CD14-positive monocyte (primary cell): ENCODE measurements around the gene VPS8. TPM values are rescaled to one million over a fixed set of nuclear protein-coding genes. Genes with fewer than 3 reads are reported as not detected.

ENCODE experiments used
- DNase-seq, 3 donors: peaks; one replicate each; pipeline ENCODE4 v3.0.0-alpha.2; 2011 to 2022
- H2AFZ ChIP-seq: 2 replicates; pipeline ENCODE4 v1.6.0; 2012; ENCODE audit warnings: mild to moderate bottlenecking, low read depth, low read length, inconsistent platforms; ENCODE audit not compliant: insufficient read depth, poor library complexity, severe bottlenecking
- H3K27ac ChIP-seq, 2 donors: 1 replicate in 1 of 2; 2 replicates in 1 of 2; pipeline ENCODE4 v1.5.1; 2012 to 2013; ENCODE audit warnings: low read length in 2 of 2, control low read depth in 1 of 2, inconsistent platforms in 1 of 2, low read depth in 1 of 2, mild to moderate bottlenecking in 1 of 2
- H3K27me3 ChIP-seq, 2 donors: one replicate each; pipeline versions ENCODE4 v1.6.0 to v1.6.1; 2011 to 2013; ENCODE audit warnings: low read length in 2 of 2; ENCODE audit not compliant: control insufficient read depth in 2 of 2, insufficient read depth in 2 of 2
- H3K36me3 ChIP-seq, 2 donors: replicated peaks in 1 of 2; 1 replicate in 1 of 2; 2 replicates in 1 of 2; pipeline versions ENCODE4 v1.5.1 to v1.6.1; 2012 to 2013; ENCODE audit warnings: low read length in 2 of 2, control low read depth in 1 of 2, inconsistent platforms in 1 of 2, mild to moderate bottlenecking in 1 of 2; ENCODE audit not compliant: insufficient read depth in 2 of 2, control insufficient read depth in 1 of 2
- H3K4me1 ChIP-seq, 2 donors: 1 replicate in 1 of 2; 2 replicates in 1 of 2; pipeline versions ENCODE4 v1.5.1 to v1.6.1; 2012 to 2013; ENCODE audit warnings: low read length in 2 of 2, control low read depth in 1 of 2, inconsistent platforms in 1 of 2, mild to moderate bottlenecking in 1 of 2, moderate library complexity in 1 of 2; ENCODE audit not compliant: insufficient read depth in 2 of 2, control insufficient read depth in 1 of 2
- H3K4me2 ChIP-seq: replicated peaks from 2 replicates; pipeline ENCODE3; 2012; ENCODE audit warnings: low read length, moderate library complexity, mild to moderate bottlenecking; ENCODE audit not compliant: poor library complexity, severe bottlenecking; ENCODE audit errors: extremely low read depth
- H3K4me3 ChIP-seq, 3 experiments: fragments of 200-600 bp in 1 of 3; sonication (generic) in 1 of 3; replicated peaks in 1 of 3; 1 replicate in 2 of 3; 2 replicates in 1 of 3; pipeline ENCODE4 v1.5.1; 2011 to 2013; ENCODE audit warnings: low read length in 3 of 3, mild to moderate bottlenecking in 3 of 3, control low read depth in 2 of 3, low read depth in 2 of 3, inconsistent platforms in 1 of 3, moderate library complexity in 1 of 3
- H3K79me2 ChIP-seq: 2 replicates; pipeline ENCODE4 v1.6.0; 2012; ENCODE audit warnings: mild to moderate bottlenecking, control low read depth, inconsistent platforms, low read length, moderate library complexity; ENCODE audit not compliant: insufficient read depth
- H3K9ac ChIP-seq: 2 replicates; pipeline ENCODE4 v1.6.0; 2017; ENCODE audit warnings: low read length, mild to moderate bottlenecking; ENCODE audit not compliant: insufficient read depth, poor library complexity, severe bottlenecking
- H3K9me3 ChIP-seq, 2 donors: replicated peaks in 1 of 2; 1 replicate in 1 of 2; 2 replicates in 1 of 2; pipeline versions ENCODE4 v1.5.1 to v1.6.1; 2012 to 2013; ENCODE audit warnings: low read length in 2 of 2, control low read depth in 1 of 2; ENCODE audit not compliant: control insufficient read depth in 1 of 2, insufficient read depth in 1 of 2
- H4K20me1 ChIP-seq: 2 replicates; pipeline ENCODE4 v1.6.0; 2012; ENCODE audit warnings: mild to moderate bottlenecking, low read length, control low read depth, moderate library complexity; ENCODE audit not compliant: insufficient read depth
- H3K27ac Mint-ChIP-seq, 7 donors: one replicate each; pipeline ENCODE4 v1.8.0; 2020; ENCODE audit warnings: mild to moderate bottlenecking in 7 of 7, mixed read lengths in 7 of 7, moderate library complexity in 6 of 7, inconsistent platforms in 2 of 7
- H3K27me3 Mint-ChIP-seq, 3 donors: one replicate each; pipeline ENCODE4 v1.8.0; 2021 to 2022; ENCODE audit warnings: low read depth in 3 of 3, mild to moderate bottlenecking in 3 of 3, mixed read lengths in 3 of 3, moderate library complexity in 3 of 3, inconsistent platforms in 1 of 3
- H3K36me3 Mint-ChIP-seq, 2 donors: one replicate each; pipeline ENCODE4 v1.8.0; 2020; ENCODE audit warnings: mixed read lengths in 2 of 2, inconsistent platforms in 1 of 2, mild to moderate bottlenecking in 1 of 2
- H3K4me1 Mint-ChIP-seq: one replicate; pipeline ENCODE4 v1.8.0; 2020; ENCODE audit warnings: mild to moderate bottlenecking, mixed read lengths
- H3K4me3 Mint-ChIP-seq, 2 donors: one replicate each; pipeline ENCODE4 v1.8.0; 2020; ENCODE audit warnings: mild to moderate bottlenecking in 2 of 2, mixed read lengths in 2 of 2, moderate library complexity in 1 of 2
- H3K9me3 Mint-ChIP-seq, 7 donors: one replicate each; pipeline ENCODE4 v1.8.0; 2020 to 2022; ENCODE audit warnings: mixed read lengths in 7 of 7, mild to moderate bottlenecking in 6 of 7, moderate library complexity in 6 of 7, inconsistent platforms in 2 of 7
- WGBS: methylation state at CpG from one replicate; pipeline ENCODE4 v1.1.5; 2013; ENCODE audit warnings: missing lambda C conversion rate; ENCODE audit not compliant: insufficient coverage; 5-methylcytosine and 5-hydroxymethylcytosine counted together
- intact Hi-C, 2 donors: fragments of 100-400 bp; cut with micrococcal nuclease; formaldehyde crosslinking; loops; one replicate each; pipeline versions ENCODE4 v1.15.0 to v1.15.1; 2023
- polyA plus RNA-seq, 3 donors: library from polyadenylated mRNA; depleted of rRNA in 1 of 3; unstranded in 2 of 3; stranded (reverse) in 1 of 3; fragments of 300-500 nt in 2 of 3; fragments of >200 nt in 1 of 3; fragmentation: Illumina TruSeq in 2 of 3; gene quantifications; 1 replicate in 2 of 3; 2 replicates in 1 of 3; pipeline ENCODE4 v1.2.3, GENCODE V29; 2012 to 2021
- TF ChIP-seq, protein P1 (sequence below): fragments of 200-600 bp; IDR thresholded peaks from one replicate; pipeline ENCODE4 v1.8.0; 2022; ENCODE audit warnings: antibody characterized with exemption, mild to moderate bottlenecking

Gene VPS8
- polyA plus RNA-seq, 3 donors = 22.0 to 42.3 (median 29.2) TPM

DNA sequence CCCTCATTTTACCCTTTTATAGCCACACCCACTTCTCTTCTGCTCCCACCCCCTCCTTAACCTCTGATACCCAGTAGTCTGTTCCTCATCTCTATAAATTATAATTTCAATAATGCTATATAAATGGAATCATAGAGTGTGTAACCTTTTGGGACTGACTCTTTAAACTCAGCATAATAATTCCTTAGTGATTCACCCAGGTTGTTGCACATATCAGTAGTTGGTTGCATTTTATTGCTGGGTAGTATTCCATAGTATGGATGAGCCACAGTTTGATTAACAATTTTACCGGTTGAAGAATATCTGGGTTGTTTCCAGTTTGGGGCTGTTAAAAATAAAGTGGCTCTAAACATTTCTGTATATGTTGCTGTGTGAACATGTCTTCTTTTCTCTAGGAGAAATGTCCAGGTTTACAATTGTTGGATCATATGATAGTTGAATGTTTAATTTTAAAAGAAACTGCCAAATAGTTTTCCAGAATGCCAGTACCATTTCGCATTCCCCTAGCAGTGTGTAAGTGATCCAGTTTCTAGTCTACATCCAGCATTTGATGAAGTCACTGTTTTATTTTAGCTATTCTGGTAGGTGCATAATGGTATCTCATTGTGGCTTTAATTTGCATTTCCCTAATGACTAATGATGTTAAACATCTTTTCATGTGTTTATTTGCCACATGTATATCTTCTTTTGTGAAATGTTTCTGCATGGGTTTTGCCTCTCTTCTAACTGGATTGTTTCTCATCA is 68.5 kb downstream of the VPS8 start:
- no peak overlapping the region for H3K4me2 ChIP-seq
- H3K36me3 ChIP-seq = peaks cover 64 to 96% of the 10 kb centered on the region in 2 donors
- TF ChIP-seq, protein P1, sequence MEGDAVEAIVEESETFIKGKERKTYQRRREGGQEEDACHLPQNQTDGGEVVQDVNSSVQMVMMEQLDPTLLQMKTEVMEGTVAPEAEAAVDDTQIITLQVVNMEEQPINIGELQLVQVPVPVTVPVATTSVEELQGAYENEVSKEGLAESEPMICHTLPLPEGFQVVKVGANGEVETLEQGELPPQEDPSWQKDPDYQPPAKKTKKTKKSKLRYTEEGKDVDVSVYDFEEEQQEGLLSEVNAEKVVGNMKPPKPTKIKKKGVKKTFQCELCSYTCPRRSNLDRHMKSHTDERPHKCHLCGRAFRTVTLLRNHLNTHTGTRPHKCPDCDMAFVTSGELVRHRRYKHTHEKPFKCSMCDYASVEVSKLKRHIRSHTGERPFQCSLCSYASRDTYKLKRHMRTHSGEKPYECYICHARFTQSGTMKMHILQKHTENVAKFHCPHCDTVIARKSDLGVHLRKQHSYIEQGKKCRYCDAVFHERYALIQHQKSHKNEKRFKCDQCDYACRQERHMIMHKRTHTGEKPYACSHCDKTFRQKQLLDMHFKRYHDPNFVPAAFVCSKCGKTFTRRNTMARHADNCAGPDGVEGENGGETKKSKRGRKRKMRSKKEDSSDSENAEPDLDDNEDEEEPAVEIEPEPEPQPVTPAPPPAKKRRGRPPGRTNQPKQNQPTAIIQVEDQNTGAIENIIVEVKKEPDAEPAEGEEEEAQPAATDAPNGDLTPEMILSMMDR = no peak
- H4K20me1 ChIP-seq = peaks cover 5% of the 10 kb centered on the region
- H2AFZ ChIP-seq = no peak overlapping the region
- no peak overlapping the region for H3K4me3 ChIP-seq
- Mint-ChIP-seq H3K4me3 (no peak overlapping the region), H3K9me3 (no peaks in the 10 kb centered on the region), H3K27ac (no peak overlapping the region), H3K36me3 (peaks cover 80 to 87% of the 10 kb centered on the region in 2 donors), H3K4me1 (no peaks in the 10 kb centered on the region), H3K27me3 (no peaks in the 10 kb centered on the region)
- no peaks in the 10 kb centered on the region for H3K4me1 ChIP-seq
- no peaks in the 10 kb centered on the region for H3K9me3 ChIP-seq
- H3K9ac ChIP-seq = no peak overlapping the region
- H3K27me3 ChIP-seq = no peaks in the 10 kb centered on the region
- no peak overlapping the region for H3K27ac ChIP-seq
- no peak for DNase-seq
- intact Hi-C loops = no loop called here
- WGBS = 100% methylated on average over 1 of the region's 2 CpGs
- H3K79me2 ChIP-seq = no peaks in the 10 kb centered on the region

DNA sequence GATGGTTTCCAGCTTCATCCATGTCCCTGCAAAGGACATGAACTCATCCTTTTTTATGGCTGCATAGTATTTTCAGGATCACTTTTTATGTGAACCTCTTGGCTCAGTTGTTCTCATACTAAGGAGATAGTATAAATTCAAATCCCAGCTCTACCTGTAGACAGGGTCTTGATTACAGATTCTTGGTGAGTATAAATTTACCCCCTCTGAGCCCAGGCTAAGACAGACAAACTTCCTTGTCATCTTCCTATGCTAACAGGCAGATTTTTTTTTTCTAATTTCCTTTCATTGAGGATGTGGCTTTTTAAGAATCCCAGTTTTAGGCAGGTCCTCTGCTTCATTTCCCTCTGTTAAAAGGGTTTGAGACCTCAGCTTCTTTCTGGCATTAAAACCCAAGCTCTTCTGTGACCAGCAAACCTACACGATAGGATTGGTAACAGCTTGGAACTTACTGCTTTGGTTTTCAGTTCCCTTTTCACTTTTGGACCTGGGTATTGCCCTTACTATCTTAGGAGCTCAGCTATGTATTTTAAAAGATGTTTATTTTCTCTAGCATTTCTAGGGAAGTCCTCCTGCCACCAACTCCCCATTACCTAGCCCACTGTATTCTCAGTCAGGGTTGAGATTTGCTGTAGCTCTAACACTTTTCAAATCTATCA is 72.5 kb downstream of the VPS8 start:
- H3K9me3 ChIP-seq = no peaks in the 10 kb centered on the region
- peaks cover 80 to 87% of the 10 kb centered on the region in 2 donors for H3K36me3 Mint-ChIP-seq
- 0% methylated on average over 1 of the region's 1 CpG for WGBS
- TF ChIP-seq, protein P1 = no peak
- no peak overlapping the region for H3K27ac ChIP-seq
- H4K20me1 ChIP-seq = peaks cover 5% of the 10 kb centered on the region
- no peak overlapping the region for H3K4me2 ChIP-seq
- DNase-seq = no peak
- no peaks in the 10 kb centered on the region for H3K4me1 Mint-ChIP-seq
- H3K9me3 Mint-ChIP-seq = no peaks in the 10 kb centered on the region
- H3K4me3 Mint-ChIP-seq = no peak overlapping the region
- no peaks in the 10 kb centered on the region for H3K79me2 ChIP-seq
- H3K4me3 ChIP-seq = no peak overlapping the region
- peaks cover 51 to 97% of the 10 kb centered on the region in 2 donors for H3K36me3 ChIP-seq
- H3K27ac Mint-ChIP-seq = no peak overlapping the region
- H3K27me3 ChIP-seq = no peaks in the 10 kb centered on the region
- no peak overlapping the region for H2AFZ ChIP-seq
- H3K27me3 Mint-ChIP-seq = no peaks in the 10 kb centered on the region
- H3K9ac ChIP-seq = no peak overlapping the region
- intact Hi-C loops = no loop called here
- H3K4me1 ChIP-seq = no peaks in the 10 kb centered on the region
